HCT116 (cell line): ENCODE measurements around the gene IP6K3. TPM values are rescaled to one million over a fixed set of nuclear protein-coding genes. Genes with fewer than 3 reads are reported as not detected.

Experiments used
- ATAC-seq: fragments of 200-7000 bp; cut with Tn5 transposase; 2 replicates; pipeline ENCODE4 v1.9.1; 2020; ENCODE audit warnings: mild to moderate bottlenecking, moderate library complexity
- BruUV-seq: library from RNA; stranded (reverse); fragments of 400-500 nt; replicated peaks from 2 replicates; lab custom pipeline; 2021; lab: Mats Ljungman, UMichigan
- CTCF ChIA-PET: fragments of 300-600 bp; sonication (Branson Sonifier 250); formaldehyde crosslinking; loops from one replicate; lab custom pipeline; 2021; ENCODE audit warnings: antibody characterized with exemption; lab: Charles Lee
- POLR2A ChIA-PET: fragments of 300-600, 350-600 bp; sonication (Branson Sonifier 250); formaldehyde crosslinking; loops from one replicate; lab custom pipeline; 2021; ENCODE audit warnings: antibody characterized with exemption; lab: Charles Lee
- RAD21 ChIA-PET, 2 experiments: fragments of 300-600 bp; sonication (Branson Sonifier 250); formaldehyde crosslinking; loops; one replicate each; lab custom pipeline; 2023; ENCODE audit warnings: low total read pairs in 2 of 2; ENCODE audit not compliant: uncharacterized antibody in 2 of 2, unreplicated experiment in 2 of 2, low non-redundant PET in 1 of 2; lab: Charles Lee
- DNase-seq: peaks from one replicate; pipeline ENCODE4 v3.0.0-alpha.2; 2010; ENCODE audit warnings: low read depth, low spot score
- H2AFZ ChIP-seq: fragments of 200-600 bp; shearing (Covaris generic), sonication (generic); 2 replicates; pipeline ENCODE4 v1.6.1; 2017; ENCODE audit warnings: low read depth, mixed run types, mixed read lengths, antibody characterized with exemption, low read length; ENCODE audit not compliant: poor library complexity, severe bottlenecking
- H3K27ac ChIP-seq: 2 replicates; pipeline ENCODE4 v1.5.1; 2012; ENCODE audit warnings: low read depth, low read length
- H3K27me3 ChIP-seq: fragments of 200-600 bp; sonication (generic); 2 replicates; pipeline ENCODE4 v1.6.1; 2016; ENCODE audit warnings: mixed run types, low read length, mixed read lengths; ENCODE audit not compliant: insufficient read depth
- H3K36me3 ChIP-seq, 2 experiments: fragments of 200-500 bp in 1 of 2; fragments of 200-600 bp in 1 of 2; sonication (Bioruptor generic) in 1 of 2; sonication (generic) in 1 of 2; 2 replicates each; pipeline versions ENCODE4 v1.5.1 to v1.6.1; 2014 to 2016; ENCODE audit warnings: low read length in 2 of 2, inconsistent platforms in 1 of 2, mixed read lengths in 1 of 2, mixed run types in 1 of 2; ENCODE audit not compliant: insufficient read depth in 2 of 2, control insufficient read depth in 1 of 2
- H3K4me1 ChIP-seq, 2 experiments: fragments of 200-600 bp in 1 of 2; sonication (generic) in 1 of 2; 2 replicates each; pipeline versions ENCODE4 v1.5.1 to v1.6.1; 2012 to 2017; ENCODE audit warnings: low read length in 2 of 2, inconsistent platforms in 1 of 2, mild to moderate bottlenecking in 1 of 2, mixed read lengths in 1 of 2, mixed run types in 1 of 2, moderate library complexity in 1 of 2; ENCODE audit not compliant: insufficient read depth in 2 of 2, control insufficient read depth in 1 of 2
- H3K4me2 ChIP-seq: fragments of 200-600 bp; sonication (generic); 2 replicates; pipeline ENCODE4 v1.6.1; 2017; ENCODE audit warnings: mixed run types, low read length, mixed read lengths
- H3K4me3 ChIP-seq, 2 experiments: fragments of 200-600 bp in 1 of 2; sonication (generic) in 1 of 2; replicated peaks in 1 of 2; 2 replicates each; pipeline ENCODE4 v1.5.1; 2011 to 2016; ENCODE audit warnings: low read length in 2 of 2, control low read depth in 1 of 2, low read depth in 1 of 2, mild to moderate bottlenecking in 1 of 2, mixed read lengths in 1 of 2, mixed run types in 1 of 2
- H3K79me2 ChIP-seq: fragments of 200-600 bp; sonication (generic); 2 replicates; pipeline ENCODE4 v1.6.1; 2017; ENCODE audit warnings: mild to moderate bottlenecking, mixed run types, low read length, moderate library complexity, mixed read lengths; ENCODE audit not compliant: insufficient read depth
- H3K9ac ChIP-seq: fragments of 200-600 bp; sonication (generic); 2 replicates; pipeline ENCODE4 v1.6.1; 2016; ENCODE audit warnings: low read length, mixed read lengths
- H3K9me2 ChIP-seq: fragments of 200-600 bp; sonication (generic), shearing (Covaris generic); 2 replicates; pipeline ENCODE4 v1.6.1; 2017; ENCODE audit warnings: mixed run types, mild to moderate bottlenecking, moderate library complexity; ENCODE audit not compliant: insufficient read depth
- H3K9me3 ChIP-seq, 2 experiments: fragments of 200-500 bp in 1 of 2; fragments of 200-600 bp in 1 of 2; sonication (Bioruptor generic) in 1 of 2; sonication (generic) in 1 of 2; 2 replicates each; pipeline ENCODE4 v1.6.1; 2014 to 2017; ENCODE audit warnings: low read length in 2 of 2, mixed read lengths in 2 of 2, inconsistent platforms in 1 of 2, low read depth in 1 of 2, mild to moderate bottlenecking in 1 of 2, mixed run types in 1 of 2, moderate library complexity in 1 of 2; ENCODE audit not compliant: control insufficient read depth in 1 of 2, insufficient read depth in 1 of 2
- H4K20me1 ChIP-seq: fragments of 200-600 bp; sonication (generic), shearing (Covaris generic); 2 replicates; pipeline ENCODE4 v1.6.1; 2017; ENCODE audit warnings: mixed run types, mild to moderate bottlenecking, moderate library complexity; ENCODE audit not compliant: insufficient read depth
- ATF3 ChIP-seq: IDR thresholded peaks from 2 replicates; pipeline ENCODE4 v1.6.1; 2012
- CBX3 ChIP-seq: IDR thresholded peaks from 2 replicates; pipeline ENCODE4 v1.6.1; 2012; ENCODE audit warnings: low read depth
- CEBPB ChIP-seq: IDR thresholded peaks from 2 replicates; pipeline ENCODE4 v1.6.1; 2012; ENCODE audit warnings: low read depth
- CTCF ChIP-seq, 3 experiments: fragments of 200-600 bp in 1 of 3; sonication (generic) in 1 of 3; IDR thresholded peaks in 2 of 3; conservative IDR thresholded peaks in 1 of 3; 2 replicates each; pipeline ENCODE4 v1.5.1; 2012 to 2017; ENCODE audit warnings: low read depth in 2 of 3, low read length in 2 of 3, antibody characterized with exemption in 1 of 3, borderline replicate concordance in 1 of 3, control low read depth in 1 of 3, mild to moderate bottlenecking in 1 of 3, mixed read lengths in 1 of 3, mixed run types in 1 of 3, moderate library complexity in 1 of 3; ENCODE audit not compliant: insufficient read depth in 1 of 3
- EGR1 ChIP-seq: IDR thresholded peaks from 2 replicates; pipeline ENCODE4 v1.6.1; 2012; ENCODE audit warnings: low read depth
- ELF1 ChIP-seq: IDR thresholded peaks from 2 replicates; pipeline ENCODE4 v1.6.1; 2012; ENCODE audit warnings: low read depth, borderline replicate concordance
- EZH2 ChIP-seq: fragments of 200-600 bp; sonication (generic); IDR thresholded peaks from 2 replicates; pipeline ENCODE4 v1.6.1; 2017; ENCODE audit warnings: antibody characterized with exemption, mixed run types
- FOSL1 ChIP-seq: IDR thresholded peaks from 2 replicates; pipeline ENCODE4 v1.6.1; 2012; ENCODE audit warnings: low read depth
- JUND ChIP-seq: IDR thresholded peaks from 2 replicates; pipeline ENCODE4 v1.6.1; 2012
- POLR2A ChIP-seq: IDR thresholded peaks from 2 replicates; pipeline ENCODE4 v1.7.0; 2011; ENCODE audit warnings: borderline replicate concordance; ENCODE audit not compliant: insufficient read depth, insufficient read length; ENCODE audit errors: extremely low read depth
- REST ChIP-seq: IDR thresholded peaks from 2 replicates; pipeline ENCODE4 v1.6.1; 2012; ENCODE audit warnings: low read depth
- SIN3A ChIP-seq: IDR thresholded peaks from 2 replicates; pipeline ENCODE4 v1.6.1; 2012; ENCODE audit warnings: low read depth
- SP1 ChIP-seq: IDR thresholded peaks from 2 replicates; pipeline ENCODE4 v1.6.1; 2012; ENCODE audit warnings: low read depth
- SRF ChIP-seq: IDR thresholded peaks from 2 replicates; pipeline ENCODE4 v1.6.1; 2012; ENCODE audit warnings: low read depth
- TCF7L2 ChIP-seq: IDR thresholded peaks from 2 replicates; pipeline ENCODE4 v1.7.0; 2011; ENCODE audit warnings: borderline replicate concordance, inconsistent platforms; ENCODE audit not compliant: insufficient read depth, insufficient read length; ENCODE audit errors: extremely low read depth
- YY1 ChIP-seq: IDR thresholded peaks from 2 replicates; pipeline ENCODE4 v1.6.1; 2011; ENCODE audit warnings: low read length, low read depth, moderate library complexity, mild to moderate bottlenecking; ENCODE audit not compliant: insufficient replicate concordance; ENCODE audit errors: extremely low read depth
- ZFX ChIP-seq: fragments of 450-650 bp; IDR thresholded peaks from 2 replicates; pipeline ENCODE4 v1.6.1; 2017
- intact Hi-C: fragments of 100-400 bp; cut with micrococcal nuclease; formaldehyde crosslinking; loops from 2 replicates; pipeline ENCODE4 v1.10.0; 2022
- total RNA-seq: library from RNA; stranded (reverse); gene quantifications from one replicate; pipeline ENCODE4 v1.2.1, GENCODE V29; 2021; ENCODE audit not compliant: unreplicated experiment

Gene IP6K3
- total RNA-seq, 1 experiment from 2014 or later, result not detected

DNA sequence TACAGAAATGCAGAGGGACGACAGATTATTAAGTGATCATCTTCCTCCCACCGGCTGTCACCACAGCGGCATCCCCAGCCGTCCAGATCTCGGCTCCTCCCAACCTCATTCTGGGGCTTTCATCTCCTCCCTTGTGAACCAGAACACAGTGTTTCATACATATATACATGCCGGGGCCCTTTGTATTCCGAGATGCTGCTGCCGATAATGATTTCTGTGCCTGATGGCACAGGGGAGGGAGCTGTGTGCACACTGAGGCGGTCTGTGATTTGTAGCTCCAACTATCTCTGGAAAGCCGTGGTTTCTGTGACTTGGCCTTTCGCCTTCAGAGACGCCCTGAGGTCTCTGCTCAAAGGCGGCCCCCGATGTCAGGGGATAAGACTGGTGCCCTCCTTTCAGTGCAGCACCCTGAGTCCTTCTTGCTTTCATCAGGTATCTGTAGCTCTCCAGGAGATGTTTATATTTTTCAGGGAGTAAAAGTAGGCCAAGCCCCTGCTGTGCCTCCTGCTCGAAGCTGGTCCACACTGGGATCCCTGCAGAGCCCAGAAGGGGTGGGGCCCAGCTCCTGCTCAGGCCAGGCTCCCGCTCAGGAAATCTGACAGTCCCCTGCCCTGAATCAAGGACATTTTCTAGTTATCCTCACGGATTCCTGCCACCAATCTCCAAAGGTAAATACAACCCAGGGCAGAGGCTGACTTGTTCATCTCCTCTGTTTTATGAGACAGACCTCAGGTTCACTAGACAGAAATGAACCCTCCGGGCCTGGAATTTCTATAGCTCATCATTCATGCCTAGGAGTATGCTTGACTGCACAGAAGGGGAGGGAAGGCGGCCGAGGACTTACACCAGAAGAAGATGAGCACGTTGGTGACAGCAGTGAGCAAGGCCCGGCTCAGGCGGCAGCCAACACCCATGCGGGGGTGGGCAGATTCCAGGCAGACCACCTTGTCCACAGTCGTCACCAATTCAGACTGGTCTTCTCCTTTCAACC lies 31.0 kb upstream of the IP6K3 start:
- ATAC-seq (no peak), DNase-seq (no peak)
- no peaks in the 10 kb centered on the region for H3K27me3 ChIP-seq
- no peak overlapping the region for H3K4me3 ChIP-seq
- no peak overlapping the region for H3K27ac ChIP-seq
- H3K9me3 ChIP-seq, result no peaks in the 10 kb centered on the region
- no peak overlapping the region for H3K4me2 ChIP-seq
- ChIA-PET POLR2A (no interaction called here), CTCF (no interaction called here), RAD21 (no interaction called here)
- no peak overlapping the region for H3K9ac ChIP-seq
- no peaks in the 10 kb centered on the region for H3K79me2 ChIP-seq
- H3K9me2 ChIP-seq, result no peaks in the 10 kb centered on the region
- TF ChIP-seq CEBPB (no peak), EGR1 (no peak), ELF1 (no peak), YY1 (no peak), CBX3 (no peak), TCF7L2 (no peak), SP1 (no peak), CTCF (IDR thresholded peaks at IDR 0.05 in 2 of 3, conservative IDR thresholded peaks at IDR 0.05 in 1 of 3; ENCODE audit: borderline replicate concordance in 1 of 3, insufficient read depth in 1 of 3, low read depth in 2 of 3, low read length in 2 of 3) (no peak), SRF (no peak), ATF3 (no peak), REST (no peak), POLR2A (no peak), SIN3A (no peak), JUND (no peak), FOSL1 (no peak), ZFX (no peak), EZH2 (no peak)
- H4K20me1 ChIP-seq, result no peaks in the 10 kb centered on the region
- intact Hi-C loops, result no loop called here
- H2AFZ ChIP-seq, result no peak overlapping the region
- H3K4me1 ChIP-seq, result peaks cover 26 to 34% of the 10 kb centered on the region in 2 experiments
- BruUV-seq, result no TSS peak
- peaks cover 32 to 52% of the 10 kb centered on the region in 2 experiments; a peak in 3 of 4 replicates for H3K36me3 ChIP-seq
